Fibroblast of the aortic adventitia (primary cell): ENCODE measurements around the gene MBOAT1. TPM values are rescaled to one million over a fixed set of nuclear protein-coding genes. Genes with fewer than 3 reads are reported as not detected.
"Not testable (repeated sequence)": the region's sequence is repeated elsewhere in the genome, so short reads cannot be mapped to it uniquely, and the experiment has no call there.

Experiments used
- DNase-seq: peaks from one replicate; pipeline ENCODE4 v3.0.0-alpha.2; 2010; ENCODE audit warnings: low read depth
- H3K4me3 ChIP-seq: 2 replicates; pipeline ENCODE4 v1.5.1; 2011; ENCODE audit warnings: low read depth, mild to moderate bottlenecking, control low read depth, low read length, moderate library complexity
- CTCF ChIP-seq: IDR thresholded peaks from 2 replicates; pipeline ENCODE4 v1.5.1; 2011; ENCODE audit warnings: mild to moderate bottlenecking, low read length, control low read depth, inconsistent platforms; ENCODE audit not compliant: insufficient read depth
- total RNA-seq: library from RNA; depleted of rRNA; stranded (reverse); fragments of >200 nt; gene quantifications from 2 replicates; pipeline ENCODE4 v1.2.3, GENCODE V29; 2012; ENCODE audit warnings: low replicate concordance

The MBOAT1 gene
- total RNA-seq, 1 donor: 5.0 TPM

- TF ChIP-seq CTCF: no peak
These were observed 53.6 kb downstream of the MBOAT1 start for GRCh38 chr6:20158676-20159075.

GRCh38 chr6:20156824-20157223 lies 55.4 kb downstream of the MBOAT1 start:
- TF ChIP-seq CTCF: no peak
- DNase-seq: no peak
- no peak overlapping the region for H3K4me3 ChIP-seq

More at GRCh38 chr6:20158676-20159075, 53.6 kb downstream of the MBOAT1 start:
- DNase-seq: no peak
- no peak overlapping the region for H3K4me3 ChIP-seq

GRCh38 chr6:20154753-20155152 lies 57.5 kb downstream of the MBOAT1 start:
- DNase-seq: no peak
- H3K4me3 ChIP-seq: no peak overlapping the region
- TF ChIP-seq CTCF: no peak

GRCh38 chr6:20153194-20153593 lies 59.1 kb downstream of the MBOAT1 start:
- no peak for DNase-seq
- no peak for TF ChIP-seq CTCF
- no peak overlapping the region for H3K4me3 ChIP-seq

- no peak for DNase-seq
- no peak overlapping the region for H3K4me3 ChIP-seq
- no peak for TF ChIP-seq CTCF
These were observed 63.8 kb downstream of the MBOAT1 start for GRCh38 chr6:20148433-20148832.

- no peak for DNase-seq
- no peak for TF ChIP-seq CTCF
- H3K4me3 ChIP-seq: no peak overlapping the region
These were observed 64.8 kb downstream of the MBOAT1 start for GRCh38 chr6:20147469-20147868.

GRCh38 chr6:20146831-20147230 lies 65.4 kb downstream of the MBOAT1 start:
- H3K4me3 ChIP-seq, DNase-seq: not testable (repeated sequence)

GRCh38 chr6:20146291-20146690 lies 66.0 kb downstream of the MBOAT1 start:
- DNase-seq: no peak
- no peak overlapping the region for H3K4me3 ChIP-seq
- no peak for TF ChIP-seq CTCF
